NCI-H345 treated with DMSO at 0.1 percent for 48 hours (cell line): Measurements from ENCODE around the gene NR2C2.

Experiments used
- DNase-seq: peaks from one replicate; lab custom pipeline; 2025; ENCODE audit not compliant: unreplicated experiment; lab: John Stamatoyannopoulos, UW

Gene NR2C2

GRCh38 chr3:15015456-15015855 lies 68.1 kb downstream of the NR2C2 start:
- no peak for DNase-seq

- DNase-seq = no peak
Observed at GRCh38 chr3:15017191-15017590, 69.8 kb downstream of the NR2C2 start.

GRCh38 chr3:15023249-15023648 lies 75.9 kb downstream of the NR2C2 start:
- no peak for DNase-seq

- no peak for DNase-seq
Observed at GRCh38 chr3:15023719-15024118, 76.3 kb downstream of the NR2C2 start.

GRCh38 chr3:15029625-15030024 lies 82.2 kb downstream of the NR2C2 start:
- no peak for DNase-seq

- DNase-seq = no peak
Observed at GRCh38 chr3:15032650-15033049, 85.3 kb downstream of the NR2C2 start.

- DNase-seq = no peak
Observed at GRCh38 chr3:15033103-15033502, 85.7 kb downstream of the NR2C2 start.

GRCh38 chr3:15038306-15038705 lies 90.9 kb downstream of the NR2C2 start:
- no peak for DNase-seq

- DNase-seq = no peak
Observed at GRCh38 chr3:15040844-15041243, 93.5 kb downstream of the NR2C2 start.

- DNase-seq = no peak
Observed at GRCh38 chr3:15041950-15042349, 94.6 kb downstream of the NR2C2 start.

- no peak for DNase-seq
Observed at GRCh38 chr3:15042936-15043335, 95.6 kb downstream of the NR2C2 start.

GRCh38 chr3:15043408-15044171 lies 96.2 kb downstream of the NR2C2 start:
- no peak for DNase-seq

GRCh38 chr3:15044326-15044725 lies 96.9 kb downstream of the NR2C2 start:
- DNase-seq = no peak

- no peak for DNase-seq
Observed at GRCh38 chr3:15045667-15046066, 98.3 kb downstream of the NR2C2 start.

GRCh38 chr3:15049584-15049983 lies 102.2 kb downstream of the NR2C2 start:
- DNase-seq = no peak

GRCh38 chr3:15050405-15051092 lies 103.2 kb downstream of the NR2C2 start:
- DNase-seq = no peak

GRCh38 chr3:15051531-15051930 lies 104.1 kb downstream of the NR2C2 start:
- peak; percentile 5 for DNase-seq

GRCh38 chr3:15052335-15053242 lies 105.2 kb downstream of the NR2C2 start:
- no peak for DNase-seq

- DNase-seq = no peak
Observed at GRCh38 chr3:15053541-15053940, 106.2 kb downstream of the NR2C2 start.

GRCh38 chr3:15055019-15055557 lies 107.7 kb downstream of the NR2C2 start:
- no peak for DNase-seq

- no peak for DNase-seq
Observed at GRCh38 chr3:15056676-15057404, 109.5 kb downstream of the NR2C2 start.
